IMR-90 (cell line): ENCODE data around the gene PSMD11. TPM values are rescaled to one million over a fixed set of nuclear protein-coding genes. Genes with fewer than 3 reads are reported as not detected.

ENCODE experiments used
- ATAC-seq: fragments of 200-7000 bp; cut with Tn5 transposase; 2 replicates; pipeline ENCODE4 v1.9.1; 2020; ENCODE audit warnings: low read depth, mild to moderate bottlenecking, moderate library complexity
- BruUV-seq: library from RNA; stranded (reverse); fragments of 400-500 nt; replicated peaks from 2 replicates; lab custom pipeline; 2021; lab: Mats Ljungman, UMichigan
- CTCF ChIA-PET: fragments of 300-600 bp; formaldehyde crosslinking; extraction: SDS; loops from one replicate; lab custom pipeline; 2021; ENCODE audit warnings: antibody characterized with exemption; lab: Yijun Ruan, JAX
- POLR2A ChIA-PET: fragments of 300-600 bp; sonication (Branson Sonifier 250); formaldehyde crosslinking; loops from one replicate; lab custom pipeline; 2022; ENCODE audit warnings: antibody characterized with exemption; ENCODE audit not compliant: unreplicated experiment; lab: Charles Lee
- DNase-seq: peaks from one replicate; pipeline ENCODE4 v3.0.0; 2013
- H2AFZ ChIP-seq: replicated peaks from 2 replicates; pipeline ENCODE3; 2013; ENCODE audit warnings: low read length, mild to moderate bottlenecking; ENCODE audit not compliant: poor library complexity
- H2AK5ac ChIP-seq: 2 replicates; pipeline ENCODE4 v1.6.1; 2013; ENCODE audit warnings: low read depth, low read length, inconsistent platforms
- H2AK9ac ChIP-seq: replicated peaks from 2 replicates; pipeline ENCODE3; 2013; ENCODE audit warnings: mild to moderate bottlenecking, low read depth, low read length, moderate library complexity; ENCODE audit not compliant: poor library complexity
- H2BK120ac ChIP-seq: 2 replicates; pipeline ENCODE4 v1.6.1; 2013; ENCODE audit warnings: low read depth, low read length, inconsistent platforms
- H2BK15ac ChIP-seq: 3 replicates; pipeline ENCODE4 v1.6.1; 2013; ENCODE audit warnings: low read depth, low read length, inconsistent platforms
- H2BK20ac ChIP-seq: 2 replicates; pipeline ENCODE4 v1.6.1; 2013; ENCODE audit warnings: low read depth, mild to moderate bottlenecking, inconsistent platforms, low read length, moderate library complexity
- H2BK5ac ChIP-seq: 2 replicates; pipeline ENCODE4 v1.6.1; 2013; ENCODE audit warnings: mild to moderate bottlenecking, low read depth, low read length, inconsistent platforms; ENCODE audit not compliant: poor library complexity, severe bottlenecking
- H3K14ac ChIP-seq: replicated peaks from 2 replicates; pipeline ENCODE4 v1.6.1; 2013; ENCODE audit warnings: low read depth, low read length, inconsistent platforms
- H3K18ac ChIP-seq: 2 replicates; pipeline ENCODE4 v1.6.1; 2013; ENCODE audit warnings: low read depth, low read length, control low read depth
- H3K23ac ChIP-seq: 2 replicates; pipeline ENCODE4 v1.6.1; 2013; ENCODE audit warnings: low read depth, low read length, inconsistent platforms
- H3K27ac ChIP-seq: 2 replicates; pipeline ENCODE4 v1.5.1; 2013; ENCODE audit warnings: mild to moderate bottlenecking, control low read depth, low read length; ENCODE audit not compliant: insufficient read depth
- H3K27me3 ChIP-seq: 2 replicates; pipeline ENCODE4 v1.6.1; 2013; ENCODE audit warnings: low read length; ENCODE audit not compliant: control insufficient read depth, insufficient read depth
- H3K36me3 ChIP-seq: 2 replicates; pipeline ENCODE4 v1.6.1; 2013; ENCODE audit warnings: low read length, mixed read lengths; ENCODE audit not compliant: control insufficient read depth, insufficient read depth
- H3K4ac ChIP-seq: 2 replicates; pipeline ENCODE4 v1.6.1; 2013; ENCODE audit warnings: low read depth, low read length, inconsistent platforms
- H3K4me1 ChIP-seq: 2 replicates; pipeline ENCODE4 v1.6.1; 2013; ENCODE audit warnings: low read length, mixed read lengths; ENCODE audit not compliant: control insufficient read depth, insufficient read depth
- H3K4me2 ChIP-seq: 2 replicates; pipeline ENCODE4 v1.6.1; 2013; ENCODE audit warnings: low read depth, mild to moderate bottlenecking, control low read depth, low read length, moderate library complexity
- H3K4me3 ChIP-seq: 2 replicates; pipeline ENCODE4 v1.5.1; 2013; ENCODE audit warnings: low read depth, mild to moderate bottlenecking, control low read depth, low read length, moderate library complexity; ENCODE audit not compliant: insufficient read depth
- H3K56ac ChIP-seq: 2 replicates; pipeline ENCODE4 v1.6.1; 2013; ENCODE audit warnings: low read length, inconsistent platforms; ENCODE audit not compliant: insufficient read depth; ENCODE audit errors: extremely low read depth
- H3K79me1 ChIP-seq, 2 experiments: 2 replicates each; pipeline ENCODE4 v1.6.1; 2013; ENCODE audit warnings: low read length in 2 of 2, inconsistent platforms in 1 of 2, low read depth in 1 of 2
- H3K9ac ChIP-seq: 2 replicates; pipeline ENCODE4 v1.6.1; 2013; ENCODE audit warnings: low read depth, low read length, control low read depth
- H3K9me1 ChIP-seq: 2 replicates; pipeline ENCODE4 v1.6.1; 2013; ENCODE audit warnings: low read length, inconsistent platforms; ENCODE audit not compliant: insufficient read depth
- H3K9me3 ChIP-seq: 2 replicates; pipeline ENCODE4 v1.6.1; 2013; ENCODE audit warnings: low read length; ENCODE audit not compliant: control insufficient read depth, insufficient read depth
- H4K20me1 ChIP-seq: 2 replicates; pipeline ENCODE4 v1.6.1; 2013; ENCODE audit warnings: low read length, inconsistent platforms; ENCODE audit not compliant: insufficient read depth
- H4K5ac ChIP-seq: 2 replicates; pipeline ENCODE4 v1.6.1; 2013; ENCODE audit warnings: mild to moderate bottlenecking, low read depth, low read length, control low read depth
- H4K8ac ChIP-seq, 2 experiments: 2 replicates each; pipeline ENCODE4 v1.6.1; 2013; ENCODE audit warnings: low read depth in 2 of 2, low read length in 2 of 2, control low read depth in 1 of 2, inconsistent platforms in 1 of 2
- H4K91ac ChIP-seq: 2 replicates; pipeline ENCODE4 v1.6.1; 2013; ENCODE audit warnings: low read depth, low read length, inconsistent platforms; ENCODE audit not compliant: insufficient read depth
- CEBPB ChIP-seq: IDR thresholded peaks from 2 replicates; pipeline ENCODE4 v1.6.1; 2012; ENCODE audit warnings: low read depth, low read length, improper control_type of control experiment
- MAFK ChIP-seq: IDR thresholded peaks from 2 replicates; pipeline ENCODE4 v1.6.1; 2012; ENCODE audit warnings: low read depth, low read length, improper control_type of control experiment
- WGBS, 2 experiments: methylation state at CpG; one replicate each; pipeline versions ENCODE4 v1.1.5 to v1.1.7; 2013; ENCODE audit warnings: missing lambda C conversion rate in 2 of 2; ENCODE audit not compliant: insufficient read length in 1 of 2; ENCODE audit errors: extremely low coverage in 2 of 2; 5-methylcytosine and 5-hydroxymethylcytosine counted together
- dilution Hi-C: fragments of 300-500 bp; cut with HindIII; formaldehyde crosslinking; loops from one replicate; pipeline ENCODE4 v1.14.3; 2018; ENCODE audit warnings: low sequenced_read_pairs; ENCODE audit not compliant: unreplicated experiment
- in situ Hi-C: fragments of 300-500 bp; cut with MboI; formaldehyde crosslinking; loops from 3 replicates; pipeline ENCODE4 v1.14.3; 2019; ENCODE audit warnings: low sequenced_read_pairs, inconsistent platforms, mixed read lengths
- intact Hi-C: fragments of 100-400 bp; cut with micrococcal nuclease; formaldehyde crosslinking; loops from 2 replicates; pipeline ENCODE4 v1.10.0; 2022
- polyA plus RNA-seq, 3 experiments: library from polyadenylated mRNA; depleted of rRNA; stranded (reverse); fragments of >200 nt; gene quantifications; 2 replicates each; pipeline ENCODE4 v1.2.3, GENCODE V29; 2012; ENCODE audit warnings: low replicate concordance in 1 of 3
- total RNA-seq: library from RNA; depleted of rRNA; stranded (reverse); fragments of >200 nt; gene quantifications from 2 replicates; pipeline ENCODE4 v1.2.3, GENCODE V29; 2012

PSMD11 gene
- total and polyA plus RNA-seq, 2 of the 4 experiments (the other 2 are of a cell fraction), result 64.7 to 85.9 TPM

DNA sequence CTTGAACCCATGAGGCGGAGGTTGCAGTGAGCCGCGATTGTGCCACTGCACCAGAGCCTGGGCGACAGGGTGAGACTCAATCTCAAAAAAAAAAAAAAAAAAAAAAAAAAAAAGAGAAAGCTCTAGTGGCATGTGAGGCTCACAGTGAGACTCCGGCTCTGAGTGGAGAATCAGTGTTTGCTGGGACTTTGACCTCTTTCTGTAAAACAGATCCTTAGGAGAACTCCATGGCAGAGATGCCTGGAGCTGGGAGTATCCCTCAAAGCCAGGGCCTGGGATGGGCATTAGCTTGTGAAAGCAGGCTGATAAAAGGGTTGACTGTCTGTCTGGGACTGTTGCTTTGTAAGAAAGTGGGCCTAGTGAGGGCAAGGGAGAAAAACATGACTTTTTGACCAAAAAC lies 48.0 kb upstream of the PSMD11 start:
- no peaks in the 10 kb centered on the region; a peak in 1 of 4 replicates for H3K79me1 ChIP-seq
- ATAC-seq, result no peak

More for the DNA sequence above, 48.0 kb upstream of the PSMD11 start:
- no peak overlapping the region for H2BK5ac ChIP-seq
- H3K27ac ChIP-seq, result no peak overlapping the region
- H3K4ac ChIP-seq, result no peak overlapping the region
- H3K27me3 ChIP-seq, result no peaks in the 10 kb centered on the region
- intact Hi-C loops (no loop called here), in situ Hi-C loops (no loop called here), dilution Hi-C loops (no loop called here)
- no peak overlapping the region for H3K4me2 ChIP-seq
- H4K20me1 ChIP-seq, result no peaks in the 10 kb centered on the region
- no peak for DNase-seq
- H4K91ac ChIP-seq, result no peak overlapping the region
- no peak overlapping the region for H2AFZ ChIP-seq
- peaks cover 4% of the 10 kb centered on the region; the same call in 1 of the 2 replicates for H3K36me3 ChIP-seq
- no TSS peak for BruUV-seq
- H2BK120ac ChIP-seq, result no peak overlapping the region
- H3K56ac ChIP-seq, result no peak overlapping the region
- 100% methylated on average over 1 of the region's 5 CpGs; no CpG with 5 or more reads in 1 of the 2 experiments for WGBS, 2 experiments
- no peak overlapping the region for H4K8ac ChIP-seq
- no peak overlapping the region for H2BK15ac ChIP-seq
- H2AK5ac ChIP-seq, result no peak overlapping the region
- H4K5ac ChIP-seq, result no peak overlapping the region
- no peak for TF ChIP-seq MAFK
- no peak for TF ChIP-seq CEBPB
- H3K18ac ChIP-seq, result no peak overlapping the region
- no peak overlapping the region for H3K23ac ChIP-seq
- CTCF ChIA-PET, result no interaction called here
- H3K4me1 ChIP-seq, result no peaks in the 10 kb centered on the region
- no peaks in the 10 kb centered on the region for H3K9me3 ChIP-seq
- H3K14ac ChIP-seq, result no peak overlapping the region
- 0 out of 2 replicates have a peak, but pooled peaks cover 3% of the 10 kb centered on the region for H3K9me1 ChIP-seq
- H2BK20ac ChIP-seq, result no peak overlapping the region
- no peak overlapping the region for H3K4me3 ChIP-seq
- no peak overlapping the region for H2AK9ac ChIP-seq
- no peak overlapping the region for H3K9ac ChIP-seq
- POLR2A ChIA-PET, result interaction anchor here (0.7 kb wide), 1 partner anchor 17 kb away, joined by 9 read pairs; no protein-coding TSS in a partner anchor
